Neural cell (in vitro differentiated cells): ENCODE results near the gene ABCC11. TPM values are rescaled to one million over a fixed set of nuclear protein-coding genes. Genes with fewer than 3 reads are reported as not detected.

Experiments used
- H2AFZ ChIP-seq: fragments of 200-600, 300-800 bp; sonication (generic), shearing (Covaris generic); 2 replicates; pipeline ENCODE4 v1.6.0; 2014; ENCODE audit warnings: low read depth, mild to moderate bottlenecking, antibody characterized with exemption, low read length, moderate library complexity
- H3F3A ChIP-seq: fragments of 200-600 bp; shearing (Covaris generic); 2 replicates; pipeline ENCODE4 v1.6.1; 2016; ENCODE audit warnings: mild to moderate bottlenecking, moderate library complexity, mixed read lengths, antibody characterized with exemption, low read length; ENCODE audit not compliant: insufficient read depth, poor library complexity, severe bottlenecking
- H3K27ac ChIP-seq: fragments of 200-600, 300-800 bp; sonication (generic), shearing (Covaris generic); 2 replicates; pipeline ENCODE4 v1.5.1; 2014; ENCODE audit warnings: mild to moderate bottlenecking, low read length, moderate library complexity
- H3K27me3 ChIP-seq: fragments of 300-800, 200-600 bp; sonication (generic), shearing (Covaris generic); 2 replicates; pipeline ENCODE4 v1.6.0; 2014; ENCODE audit warnings: mild to moderate bottlenecking, low read depth, low read length, moderate library complexity; ENCODE audit not compliant: insufficient read depth
- H3K36me3 ChIP-seq: fragments of 300-800, 200-600 bp; sonication (generic), shearing (Covaris generic); 2 replicates; pipeline ENCODE4 v1.5.1; 2014; ENCODE audit warnings: mild to moderate bottlenecking, antibody characterized with exemption, low read length, moderate library complexity; ENCODE audit not compliant: insufficient read depth
- H3K4me2 ChIP-seq: fragments of 300-800, 200-600 bp; sonication (generic), shearing (Covaris generic); 2 replicates; pipeline ENCODE4 v1.6.0; 2014; ENCODE audit warnings: mild to moderate bottlenecking, low read length
- H3K4me3 ChIP-seq: fragments of 300-800, 200-600 bp; sonication (generic), shearing (Covaris generic); 2 replicates; pipeline ENCODE4 v1.5.1; 2014; ENCODE audit warnings: mild to moderate bottlenecking, low read length, moderate library complexity
- H3K79me2 ChIP-seq: fragments of 200-600 bp; shearing (Covaris generic); replicated peaks from 2 replicates; pipeline ENCODE4 v1.6.0; 2014; ENCODE audit warnings: mild to moderate bottlenecking, low read length, moderate library complexity; ENCODE audit not compliant: insufficient read depth
- H3K9ac ChIP-seq: fragments of 300-800, 200-600 bp; sonication (generic), shearing (Covaris generic); 2 replicates; pipeline ENCODE4 v1.6.1; 2016; ENCODE audit warnings: mild to moderate bottlenecking, low read length, mixed read lengths
- H3K9me2 ChIP-seq: fragments of 200-600 bp; shearing (Covaris generic); 2 replicates; pipeline ENCODE4 v1.6.1; 2016; ENCODE audit warnings: mild to moderate bottlenecking, low read length, mixed read lengths; ENCODE audit not compliant: insufficient read depth
- H3K9me3 ChIP-seq: fragments of 200-600, 300-800 bp; sonication (generic), shearing (Covaris generic); 2 replicates; pipeline ENCODE4 v1.6.1; 2016; ENCODE audit warnings: mild to moderate bottlenecking, mixed run types, low read length, moderate library complexity, mixed read lengths
- H4K20me1 ChIP-seq: fragments of 200-600 bp; shearing (Covaris generic); 2 replicates; pipeline ENCODE4 v1.6.1; 2016; ENCODE audit warnings: mild to moderate bottlenecking, mixed run types; ENCODE audit not compliant: insufficient read depth
- EP300 ChIP-seq: fragments of 450-650 bp; conservative IDR thresholded peaks from 2 replicates; pipeline ENCODE4 v1.6.1; 2014; ENCODE audit warnings: antibody characterized with exemption, mild to moderate bottlenecking, moderate library complexity; ENCODE audit not compliant: poor library complexity, severe bottlenecking
- EZH2 ChIP-seq: fragments of 200-600, 300-800 bp; shearing (Covaris generic), sonication (generic); IDR thresholded peaks from 2 replicates; pipeline ENCODE4 v1.6.1; 2014; ENCODE audit warnings: antibody characterized with exemption, low read length, borderline replicate concordance, mild to moderate bottlenecking; ENCODE audit not compliant: insufficient read depth, poor library complexity, severe bottlenecking
- MXI1 ChIP-seq: fragments of 450-650 bp; conservative IDR thresholded peaks from 2 replicates; pipeline ENCODE4 v1.6.1; 2014; ENCODE audit warnings: antibody characterized with exemption, mild to moderate bottlenecking; ENCODE audit not compliant: poor library complexity, severe bottlenecking
- POLR2AphosphoS5 ChIP-seq: IDR thresholded peaks from 2 replicates; pipeline ENCODE4 v1.6.1; 2012
- RAD21 ChIP-seq: fragments of 450-650 bp; conservative IDR thresholded peaks from 2 replicates; pipeline ENCODE4 v1.6.1; 2014; ENCODE audit warnings: antibody characterized with exemption, mild to moderate bottlenecking, moderate library complexity
- SMC3 ChIP-seq: fragments of 450-650 bp; conservative IDR thresholded peaks from 2 replicates; pipeline ENCODE4 v1.6.1; 2014; ENCODE audit warnings: antibody characterized with exemption, mild to moderate bottlenecking, moderate library complexity; ENCODE audit not compliant: poor library complexity
- TAF1 ChIP-seq: IDR thresholded peaks from 2 replicates; pipeline ENCODE4 v1.6.1; 2012; ENCODE audit warnings: low read depth
- polyA plus RNA-seq: library from polyadenylated mRNA; depleted of rRNA; stranded (reverse); fragments of >200 nt; gene quantifications from 2 replicates; pipeline ENCODE4 v1.2.3, GENCODE V29; 2014
- TF ChIP-seq, protein P1 (sequence below): fragments of 450-650 bp; IDR thresholded peaks from 2 replicates; pipeline ENCODE4 v1.5.1; 2014; ENCODE audit warnings: antibody characterized with exemption, mild to moderate bottlenecking, moderate library complexity; ENCODE audit not compliant: poor library complexity, severe bottlenecking
- TF ChIP-seq, protein P2 (sequence below): IDR thresholded peaks from 2 replicates; pipeline ENCODE4 v1.6.1; 2012; ENCODE audit warnings: borderline replicate concordance

ABCC11 gene
- polyA plus RNA-seq, 1 donor from 2014 or later = 0.14 TPM

DNA sequence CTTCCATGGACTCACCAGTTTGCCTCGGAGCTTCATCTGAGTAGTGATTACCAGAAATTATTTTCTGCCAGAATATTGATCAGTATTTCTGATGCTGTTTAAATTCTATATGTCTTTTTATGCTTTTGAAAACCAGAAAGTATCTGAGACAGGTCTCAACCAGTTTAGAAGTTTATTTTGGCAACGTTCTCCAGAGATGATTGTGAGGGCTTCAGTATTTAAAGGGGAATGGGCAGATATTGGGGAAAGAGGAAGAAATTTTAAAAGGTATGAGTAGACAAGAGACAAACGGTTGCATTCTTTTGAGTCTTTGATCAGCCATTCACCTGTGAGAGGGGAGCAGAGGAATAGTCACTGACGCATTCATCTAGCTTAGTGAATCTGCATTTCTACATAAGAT, 44.4 kb upstream of the ABCC11 start:
- Histone ChIP-seq H2AFZ (no peak overlapping the region), H3K9me2 (no peaks in the 10 kb centered on the region), H3K9ac (no peak overlapping the region), H3K79me2 (no peaks in the 10 kb centered on the region), H3K4me3 (no peak overlapping the region), H4K20me1 (no peaks in the 10 kb centered on the region), H3K4me2 (no peak overlapping the region), H3K27ac (no peak overlapping the region), H3K9me3 (peaks cover 8% of the 10 kb centered on the region), H3K36me3 (peaks cover 13% of the 10 kb centered on the region), H3K27me3 (no peaks in the 10 kb centered on the region), H3F3A (no peaks in the 10 kb centered on the region)
- no peak for TF ChIP-seq SMC3
- TF ChIP-seq EZH2 = no peak
- TF ChIP-seq, protein P1, sequence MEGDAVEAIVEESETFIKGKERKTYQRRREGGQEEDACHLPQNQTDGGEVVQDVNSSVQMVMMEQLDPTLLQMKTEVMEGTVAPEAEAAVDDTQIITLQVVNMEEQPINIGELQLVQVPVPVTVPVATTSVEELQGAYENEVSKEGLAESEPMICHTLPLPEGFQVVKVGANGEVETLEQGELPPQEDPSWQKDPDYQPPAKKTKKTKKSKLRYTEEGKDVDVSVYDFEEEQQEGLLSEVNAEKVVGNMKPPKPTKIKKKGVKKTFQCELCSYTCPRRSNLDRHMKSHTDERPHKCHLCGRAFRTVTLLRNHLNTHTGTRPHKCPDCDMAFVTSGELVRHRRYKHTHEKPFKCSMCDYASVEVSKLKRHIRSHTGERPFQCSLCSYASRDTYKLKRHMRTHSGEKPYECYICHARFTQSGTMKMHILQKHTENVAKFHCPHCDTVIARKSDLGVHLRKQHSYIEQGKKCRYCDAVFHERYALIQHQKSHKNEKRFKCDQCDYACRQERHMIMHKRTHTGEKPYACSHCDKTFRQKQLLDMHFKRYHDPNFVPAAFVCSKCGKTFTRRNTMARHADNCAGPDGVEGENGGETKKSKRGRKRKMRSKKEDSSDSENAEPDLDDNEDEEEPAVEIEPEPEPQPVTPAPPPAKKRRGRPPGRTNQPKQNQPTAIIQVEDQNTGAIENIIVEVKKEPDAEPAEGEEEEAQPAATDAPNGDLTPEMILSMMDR = no peak
- TF ChIP-seq EP300 = no peak
- no peak for TF ChIP-seq RAD21

DNA sequence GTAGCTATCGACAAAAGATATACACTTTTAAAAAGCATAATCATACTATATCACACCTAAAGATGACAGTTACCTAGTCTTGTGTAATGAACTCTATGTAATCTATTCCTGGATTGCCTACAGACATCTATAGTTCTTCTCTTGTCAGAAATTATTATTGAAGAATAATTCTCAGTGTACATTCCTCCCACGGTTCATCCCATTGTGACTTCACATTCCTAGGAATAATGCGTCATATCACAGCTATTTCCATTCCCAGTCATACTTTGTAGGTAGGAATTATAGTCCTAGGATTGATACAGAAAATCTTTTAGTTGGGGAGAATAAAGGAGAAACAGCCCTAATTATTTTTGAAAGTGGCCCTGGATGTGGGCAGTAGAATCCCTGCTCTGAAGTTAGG, 44.0 kb upstream of the ABCC11 start:
- peaks cover 9% of the 10 kb centered on the region for H3K9me3 ChIP-seq
- H2AFZ ChIP-seq = no peak overlapping the region
- TF ChIP-seq EZH2 = no peak
- no peak for TF ChIP-seq SMC3
- no peak for TF ChIP-seq TAF1
- no peak for TF ChIP-seq MXI1
- TF ChIP-seq, protein P2, sequence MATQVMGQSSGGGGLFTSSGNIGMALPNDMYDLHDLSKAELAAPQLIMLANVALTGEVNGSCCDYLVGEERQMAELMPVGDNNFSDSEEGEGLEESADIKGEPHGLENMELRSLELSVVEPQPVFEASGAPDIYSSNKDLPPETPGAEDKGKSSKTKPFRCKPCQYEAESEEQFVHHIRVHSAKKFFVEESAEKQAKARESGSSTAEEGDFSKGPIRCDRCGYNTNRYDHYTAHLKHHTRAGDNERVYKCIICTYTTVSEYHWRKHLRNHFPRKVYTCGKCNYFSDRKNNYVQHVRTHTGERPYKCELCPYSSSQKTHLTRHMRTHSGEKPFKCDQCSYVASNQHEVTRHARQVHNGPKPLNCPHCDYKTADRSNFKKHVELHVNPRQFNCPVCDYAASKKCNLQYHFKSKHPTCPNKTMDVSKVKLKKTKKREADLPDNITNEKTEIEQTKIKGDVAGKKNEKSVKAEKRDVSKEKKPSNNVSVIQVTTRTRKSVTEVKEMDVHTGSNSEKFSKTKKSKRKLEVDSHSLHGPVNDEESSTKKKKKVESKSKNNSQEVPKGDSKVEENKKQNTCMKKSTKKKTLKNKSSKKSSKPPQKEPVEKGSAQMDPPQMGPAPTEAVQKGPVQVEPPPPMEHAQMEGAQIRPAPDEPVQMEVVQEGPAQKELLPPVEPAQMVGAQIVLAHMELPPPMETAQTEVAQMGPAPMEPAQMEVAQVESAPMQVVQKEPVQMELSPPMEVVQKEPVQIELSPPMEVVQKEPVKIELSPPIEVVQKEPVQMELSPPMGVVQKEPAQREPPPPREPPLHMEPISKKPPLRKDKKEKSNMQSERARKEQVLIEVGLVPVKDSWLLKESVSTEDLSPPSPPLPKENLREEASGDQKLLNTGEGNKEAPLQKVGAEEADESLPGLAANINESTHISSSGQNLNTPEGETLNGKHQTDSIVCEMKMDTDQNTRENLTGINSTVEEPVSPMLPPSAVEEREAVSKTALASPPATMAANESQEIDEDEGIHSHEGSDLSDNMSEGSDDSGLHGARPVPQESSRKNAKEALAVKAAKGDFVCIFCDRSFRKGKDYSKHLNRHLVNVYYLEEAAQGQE = no peak
- TF ChIP-seq RAD21 = no peak
- no peak for TF ChIP-seq EP300
- H3K4me3 ChIP-seq = no peak overlapping the region
- H3K36me3 ChIP-seq = peaks cover 16% of the 10 kb centered on the region
- H3K27ac ChIP-seq = no peak overlapping the region
- no peaks in the 10 kb centered on the region for H3K79me2 ChIP-seq
- no peaks in the 10 kb centered on the region for H4K20me1 ChIP-seq
- H3K27me3 ChIP-seq = no peaks in the 10 kb centered on the region
- no peak overlapping the region for H3K9ac ChIP-seq
- H3F3A ChIP-seq = no peaks in the 10 kb centered on the region
- H3K9me2 ChIP-seq = no peaks in the 10 kb centered on the region
- no peak overlapping the region for H3K4me2 ChIP-seq

DNA sequence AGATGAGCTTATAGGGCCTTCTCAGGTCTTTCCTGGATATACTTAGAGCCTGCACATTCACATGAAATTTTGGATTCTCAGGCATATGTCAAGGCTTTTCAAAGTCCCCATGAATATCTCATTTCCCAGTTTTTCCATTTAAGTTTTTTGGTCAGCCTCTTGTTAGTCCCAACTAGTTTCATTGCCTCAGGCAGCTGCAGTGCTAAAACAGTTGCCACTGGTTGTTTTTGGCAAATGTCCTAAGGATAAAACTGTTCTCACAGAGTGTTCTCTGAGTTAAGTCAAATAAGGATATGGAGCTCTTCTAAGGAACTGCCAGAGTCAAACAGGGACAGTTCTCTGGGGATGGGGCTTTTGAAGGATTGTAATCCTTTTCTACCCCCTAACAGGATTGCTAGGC, 39.9 kb upstream of the ABCC11 start:
- no peaks in the 10 kb centered on the region for H3K9me2 ChIP-seq
- no peaks in the 10 kb centered on the region for H3K79me2 ChIP-seq
- no peaks in the 10 kb centered on the region for H4K20me1 ChIP-seq
- H3K27me3 ChIP-seq = no peaks in the 10 kb centered on the region
- no peak overlapping the region for H3K27ac ChIP-seq
- peaks cover 15% of the 10 kb centered on the region for H3K36me3 ChIP-seq
- no peaks in the 10 kb centered on the region for H3F3A ChIP-seq
- H3K9me3 ChIP-seq = peaks cover 9% of the 10 kb centered on the region
- TF ChIP-seq EZH2 (no peak), POLR2AphosphoS5 (no peak), SMC3 (no peak), TAF1 (no peak)
- H2AFZ ChIP-seq = no peak overlapping the region
- no peak overlapping the region for H3K4me3 ChIP-seq
- H3K4me2 ChIP-seq = no peak overlapping the region
- H3K9ac ChIP-seq = no peak overlapping the region
